Trophoblast cell (in vitro differentiated cells and primary cell): ENCODE results near the gene PFN1. TPM values are rescaled to one million over a fixed set of nuclear protein-coding genes. Genes with fewer than 3 reads are reported as not detected.
A peak's percentile ranks its signal among the peaks of the same experiment; 100 is the strongest.

Source experiments
- DNase-seq, 2 donors: peaks; one replicate each; pipeline ENCODE4 v3.0.0-alpha.2; 2016
- H2AFZ ChIP-seq: 2 replicates; pipeline ENCODE4 v1.6.1; 2013; ENCODE audit warnings: low read length, moderate library complexity, mild to moderate bottlenecking; ENCODE audit not compliant: insufficient read depth, poor library complexity
- H2AK5ac ChIP-seq: 2 replicates; pipeline ENCODE4 v1.6.1; 2013; ENCODE audit warnings: mild to moderate bottlenecking, low read length
- H2BK120ac ChIP-seq: 2 replicates; pipeline ENCODE4 v1.6.1; 2013; ENCODE audit warnings: low read length, mild to moderate bottlenecking, moderate library complexity; ENCODE audit not compliant: insufficient read depth, poor library complexity
- H2BK12ac ChIP-seq: 2 replicates; pipeline ENCODE4 v1.6.1; 2013; ENCODE audit warnings: mild to moderate bottlenecking, low read length, moderate library complexity
- H2BK5ac ChIP-seq: 2 replicates; pipeline ENCODE4 v1.6.1; 2013; ENCODE audit warnings: low read length, low read depth, moderate library complexity, mild to moderate bottlenecking; ENCODE audit not compliant: poor library complexity
- H3K14ac ChIP-seq: 2 replicates; pipeline ENCODE4 v1.6.1; 2013; ENCODE audit warnings: mild to moderate bottlenecking, low read length
- H3K18ac ChIP-seq: 2 replicates; pipeline ENCODE4 v1.6.1; 2013; ENCODE audit warnings: mild to moderate bottlenecking, low read length
- H3K23ac ChIP-seq: 2 replicates; pipeline ENCODE4 v1.6.1; 2013; ENCODE audit warnings: low read length
- H3K27ac ChIP-seq: 2 replicates; pipeline ENCODE4 v1.5.1; 2013; ENCODE audit warnings: low read depth, mild to moderate bottlenecking, inconsistent platforms, low read length, moderate library complexity
- H3K27me3 ChIP-seq: 2 replicates; pipeline ENCODE4 v1.6.1; 2013; ENCODE audit warnings: inconsistent platforms, mild to moderate bottlenecking, low read length, moderate library complexity; ENCODE audit not compliant: insufficient read depth
- H3K36me3 ChIP-seq, 2 experiments: 1 replicate in 1 of 2; 2 replicates in 1 of 2; pipeline ENCODE4 v1.6.1; 2013; ENCODE audit warnings: low read length in 2 of 2, mild to moderate bottlenecking in 2 of 2, moderate library complexity in 1 of 2; ENCODE audit not compliant: insufficient read depth in 2 of 2, control insufficient read depth in 1 of 2
- H3K4ac ChIP-seq: 2 replicates; pipeline ENCODE4 v1.6.1; 2013; ENCODE audit warnings: low read depth, mild to moderate bottlenecking, low read length, moderate library complexity
- H3K4me1 ChIP-seq, 2 experiments: 1 replicate in 1 of 2; 2 replicates in 1 of 2; pipeline ENCODE4 v1.6.1; 2013; ENCODE audit warnings: low read length in 2 of 2, mild to moderate bottlenecking in 2 of 2, moderate library complexity in 1 of 2; ENCODE audit not compliant: insufficient read depth in 2 of 2, control insufficient read depth in 1 of 2
- H3K4me2 ChIP-seq: 2 replicates; pipeline ENCODE4 v1.6.1; 2013; ENCODE audit warnings: inconsistent platforms, mild to moderate bottlenecking, low read length, moderate library complexity
- H3K4me3 ChIP-seq: 2 replicates; pipeline ENCODE4 v1.5.1; 2013; ENCODE audit warnings: mild to moderate bottlenecking, low read depth, low read length, inconsistent platforms
- H3K79me1 ChIP-seq: one replicate; pipeline ENCODE4 v1.6.1; 2013; ENCODE audit warnings: low read length
- H3K79me2 ChIP-seq: 2 replicates; pipeline ENCODE4 v1.6.1; 2013; ENCODE audit warnings: low read length, mild to moderate bottlenecking; ENCODE audit not compliant: control insufficient read depth, insufficient read depth, poor library complexity
- H3K9ac ChIP-seq: 2 replicates; pipeline ENCODE4 v1.6.1; 2013; ENCODE audit warnings: mild to moderate bottlenecking, low read length
- H3K9me3 ChIP-seq: 2 replicates; pipeline ENCODE4 v1.6.1; 2013; ENCODE audit warnings: low read depth, mild to moderate bottlenecking, control low read depth, inconsistent platforms, low read length; ENCODE audit not compliant: insufficient read depth
- H4K12ac ChIP-seq: 2 replicates; pipeline ENCODE4 v1.6.1; 2013; ENCODE audit warnings: low read depth, mild to moderate bottlenecking, low read length, moderate library complexity
- H4K8ac ChIP-seq: 2 replicates; pipeline ENCODE4 v1.6.1; 2013; ENCODE audit warnings: low read depth, mild to moderate bottlenecking, low read length, moderate library complexity
- H4K91ac ChIP-seq: one replicate; pipeline ENCODE4 v1.6.1; 2013; ENCODE audit warnings: low read depth, mild to moderate bottlenecking, low read length, moderate library complexity
- WGBS: extraction: QIAGEN DNeasy Blood & Tissue Kit; methylation state at CpG from one replicate; pipeline ENCODE4 v1.1.7; 2013; ENCODE audit warnings: missing lambda C conversion rate; ENCODE audit not compliant: insufficient read length, insufficient coverage; ENCODE audit errors: extremely low coverage; 5-methylcytosine and 5-hydroxymethylcytosine counted together
- polyA plus RNA-seq: library from polyadenylated mRNA; stranded (reverse); fragments of 200-250 nt; gene quantifications from 2 replicates; pipeline ENCODE4 v1.2.3, GENCODE V29; 2013

Gene PFN1
- polyA plus RNA-seq, result 1,571 and 1,587 TPM in 2 replicates

GRCh38 chr17:4948166-4948930 is at the start of gene PFN1:
PFN1 (minus strand) TSS chr17:4948530; CDS start chr17:4948394, 136 bp downstream.
- Histone ChIP-seq H3K4ac (peak within 1 kb of the TSS; percentile 96), H3K4me1 (peaks cover 28 to 39% of the 10 kb centered on the region in 2 experiments), H3K9ac (peak within 1 kb of the TSS; percentile 98), H2BK5ac (peak within 1 kb of the TSS; percentile 99), H3K79me2 (peaks cover 26% of the 10 kb centered on the region), H3K27ac (peak within 1 kb of the TSS; percentile 100), H4K12ac (peak within 1 kb of the TSS; percentile 97), H3K36me3 (peaks cover 23 to 35% of the 10 kb centered on the region in 2 experiments), H3K27me3 (no peaks in the 10 kb centered on the region), H3K79me1 (peaks cover 30% of the 10 kb centered on the region), H3K18ac (peak within 1 kb of the TSS; percentile 96), H3K23ac (no peak within 1 kb of the TSS), H3K4me2 (peak within 1 kb of the TSS; percentile 91), H2BK12ac (peak within 1 kb of the TSS; percentile 61), H3K4me3 (peak within 1 kb of the TSS; percentile 100), H2AK5ac (peak within 1 kb of the TSS; percentile 99), H4K91ac (peak within 1 kb of the TSS; percentile 100), H2AFZ (peak within 1 kb of the TSS; percentile 47), H2BK120ac (peak within 1 kb of the TSS; percentile 99), H3K9me3 (peaks cover 1% of the 10 kb centered on the region), H4K8ac (peak within 1 kb of the TSS; percentile 98), H3K14ac (peak within 1 kb of the TSS; percentile 95)
- DNase-seq, result peak; percentile 83 to 96
- WGBS, result no CpG with 5 or more reads among the region's 59 CpGs

DNA sequence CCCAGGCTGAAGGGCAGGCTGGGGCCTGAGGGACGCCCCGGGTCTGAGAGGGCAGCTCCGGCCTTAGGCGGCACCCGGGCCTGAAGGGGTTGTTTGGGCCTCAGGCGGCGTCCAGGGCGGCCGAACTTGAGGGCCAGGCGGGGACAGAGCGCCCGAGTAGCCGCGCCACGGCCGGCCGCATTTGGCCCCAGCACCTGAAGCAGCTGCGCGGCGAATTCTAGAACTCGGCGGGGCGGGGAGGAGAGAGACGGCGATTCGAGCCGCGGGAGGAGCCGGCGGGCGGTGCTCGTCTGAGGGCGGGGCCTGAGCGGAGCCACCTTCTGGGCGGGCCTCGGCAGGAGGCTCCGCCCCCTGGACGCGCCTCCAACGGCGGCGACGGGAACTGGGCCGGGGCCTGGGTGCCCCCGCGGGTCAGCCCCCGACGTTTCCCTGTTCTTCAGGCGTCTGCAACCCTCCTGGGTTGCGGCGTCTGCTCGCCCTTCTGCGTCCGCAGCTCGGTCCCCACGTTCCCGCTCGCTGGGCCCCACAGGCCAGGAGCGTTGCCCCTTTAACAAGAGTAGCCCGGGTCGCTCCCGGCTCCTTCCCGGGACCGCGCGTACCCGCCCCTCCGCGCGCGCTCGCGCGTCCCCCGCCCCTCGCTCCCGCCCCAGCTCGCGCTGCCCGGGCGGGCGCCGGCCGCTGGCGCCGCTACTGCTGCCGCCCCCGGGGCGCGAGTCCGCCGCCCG is 49.1 kb upstream of the PFN1 start, which contains the start of the genes INCA1 and KIF1C:
Gene INCA1, minus strand, starts transcription at position 221 of the 725 bp plus-strand sequence. CDS start 3,085 bp downstream, outside the sequence.
Gene KIF1C, plus strand, starts transcription at position 649 of the 725 bp plus-strand sequence. CDS start 2,297 bp downstream, outside the sequence.
- peak within 1 kb of the TSS; percentile 86 for H3K4me3 ChIP-seq
- peak within 1 kb of the TSS; percentile 77 for H2BK12ac ChIP-seq
- peaks cover 14% of the 10 kb centered on the region for H3K79me1 ChIP-seq
- H2AFZ ChIP-seq, result peak within 1 kb of the TSS; percentile 72
- peak within 1 kb of the TSS; percentile 81 for H3K27ac ChIP-seq
- peak within 1 kb of the TSS; percentile 69 for H4K12ac ChIP-seq
- WGBS, result no CpG with 5 or more reads among the region's 93 CpGs
- DNase-seq, result peak; percentile 92 to 95
- H2BK120ac ChIP-seq, result peak within 1 kb of the TSS; percentile 69
- peak within 1 kb of the TSS; percentile 74 for H4K8ac ChIP-seq
- H3K36me3 ChIP-seq, result peaks cover 21 to 23% of the 10 kb centered on the region in 2 experiments
- no peaks in the 10 kb centered on the region for H3K27me3 ChIP-seq
- peaks cover 1% of the 10 kb centered on the region for H3K9me3 ChIP-seq
- H2BK5ac ChIP-seq, result peak within 1 kb of the TSS; percentile 96
- H3K14ac ChIP-seq, result peak within 1 kb of the TSS; percentile 92
- H3K18ac ChIP-seq, result peak within 1 kb of the TSS; percentile 93
- no peak within 1 kb of the TSS for H3K23ac ChIP-seq
- H3K9ac ChIP-seq, result peak within 1 kb of the TSS; percentile 87
- peaks cover 14 to 16% of the 10 kb centered on the region in 2 experiments for H3K4me1 ChIP-seq
- peaks cover 16% of the 10 kb centered on the region for H3K79me2 ChIP-seq
- H3K4me2 ChIP-seq, result peak within 1 kb of the TSS; percentile 94
- H3K4ac ChIP-seq, result peak within 1 kb of the TSS; percentile 66
- peak within 1 kb of the TSS; percentile 78 for H2AK5ac ChIP-seq
- peak within 1 kb of the TSS; percentile 61 for H4K91ac ChIP-seq

DNA sequence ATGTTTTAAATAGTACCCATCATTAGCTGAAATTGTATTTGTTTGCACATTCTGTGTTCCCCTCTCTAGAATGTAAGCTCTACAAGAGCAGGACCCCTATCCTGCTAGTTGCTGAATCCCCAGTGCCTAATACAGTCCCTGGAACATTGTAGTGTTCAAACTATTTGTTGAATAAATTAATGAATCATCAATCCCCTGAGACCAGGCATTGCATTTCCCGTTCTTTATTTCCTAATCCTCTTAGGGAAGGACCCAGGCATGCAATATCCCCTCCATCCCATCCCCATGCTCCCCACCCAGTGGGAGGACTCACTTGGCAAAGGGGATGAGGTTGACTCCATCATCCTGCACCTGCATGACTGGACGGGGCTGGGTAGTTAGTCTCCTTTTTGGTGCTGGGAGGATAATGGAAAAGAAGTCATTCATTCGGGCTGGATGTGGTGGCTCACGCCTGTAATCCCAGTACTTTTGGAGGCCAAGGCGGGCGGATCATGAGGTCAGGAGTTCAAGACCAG is 45.8 kb upstream of the PFN1 start:
- Histone ChIP-seq H3K36me3 (no peaks in the 10 kb centered on the region), H2BK5ac (no peak overlapping the region), H3K4me1 (peaks cover 11% of the 10 kb centered on the region in 2 experiments), H3K4me2 (no peak overlapping the region), H3K14ac (no peak overlapping the region), H2BK120ac (no peak overlapping the region), H3K27ac (no peak overlapping the region), H3K79me1 (peaks cover 14% of the 10 kb centered on the region), H3K9me3 (peaks cover 1% of the 10 kb centered on the region), H2BK12ac (no peak overlapping the region), H4K91ac (no peak overlapping the region), H3K18ac (no peak overlapping the region), H3K79me2 (peaks cover 15% of the 10 kb centered on the region), H4K12ac (no peak overlapping the region), H3K23ac (no peak overlapping the region), H4K8ac (no peak overlapping the region), H2AFZ (no peak overlapping the region), H2AK5ac (no peak overlapping the region), H3K27me3 (no peaks in the 10 kb centered on the region), H3K4ac (no peak overlapping the region), H3K9ac (no peak overlapping the region), H3K4me3 (no peak overlapping the region)
- no CpG with 5 or more reads among the region's 6 CpGs for WGBS
- DNase-seq, result no peak
